HCT116 (cell line): Measurements from ENCODE around the gene IFITM1.

Experiments
- CBX3 ChIP-seq: IDR thresholded peaks from 2 replicates; pipeline ENCODE4 v1.6.1; 2012; ENCODE audit warnings: low read depth
- CEBPB ChIP-seq: IDR thresholded peaks from 2 replicates; pipeline ENCODE4 v1.6.1; 2012; ENCODE audit warnings: low read depth
- CTCF ChIP-seq, 3 experiments: fragments of 200-600 bp in 1 of 3; sonication (generic) in 1 of 3; IDR thresholded peaks in 2 of 3; conservative IDR thresholded peaks in 1 of 3; 2 replicates each; pipeline ENCODE4 v1.5.1; 2012 to 2017; ENCODE audit warnings: low read depth in 2 of 3, low read length in 2 of 3, antibody characterized with exemption in 1 of 3, borderline replicate concordance in 1 of 3, control low read depth in 1 of 3, mild to moderate bottlenecking in 1 of 3, mixed read lengths in 1 of 3, mixed run types in 1 of 3, moderate library complexity in 1 of 3; ENCODE audit not compliant: insufficient read depth in 1 of 3
- JUND ChIP-seq: IDR thresholded peaks from 2 replicates; pipeline ENCODE4 v1.6.1; 2012
- MAX ChIP-seq: IDR thresholded peaks from 2 replicates; pipeline ENCODE4 v1.6.1; 2012
- POLR2A ChIP-seq: IDR thresholded peaks from 2 replicates; pipeline ENCODE4 v1.7.0; 2011; ENCODE audit warnings: borderline replicate concordance; ENCODE audit not compliant: insufficient read depth, insufficient read length; ENCODE audit errors: extremely low read depth
- POLR2AphosphoS5 ChIP-seq: IDR thresholded peaks from 2 replicates; pipeline ENCODE4 v1.6.1; 2011; ENCODE audit warnings: mild to moderate bottlenecking, low read depth, low read length, moderate library complexity
- RAD21 ChIP-seq: IDR thresholded peaks from 2 replicates; pipeline ENCODE4 v1.6.1; 2012; ENCODE audit warnings: low read depth, mild to moderate bottlenecking
- REST ChIP-seq: IDR thresholded peaks from 2 replicates; pipeline ENCODE4 v1.6.1; 2012; ENCODE audit warnings: low read depth
- SIN3A ChIP-seq: IDR thresholded peaks from 2 replicates; pipeline ENCODE4 v1.6.1; 2012; ENCODE audit warnings: low read depth
- ZFX ChIP-seq: fragments of 450-650 bp; IDR thresholded peaks from 2 replicates; pipeline ENCODE4 v1.6.1; 2017
- ZNF274 ChIP-seq: fragments of 200-500 bp; sonication (Bioruptor generic); IDR thresholded peaks from 2 replicates; pipeline ENCODE4 v1.6.1; 2014; ENCODE audit warnings: mild to moderate bottlenecking, low read depth, low read length, inconsistent platforms

- TF ChIP-seq CTCF (IDR thresholded peaks at IDR 0.05 in 2 of 3, conservative IDR thresholded peaks at IDR 0.05 in 1 of 3; ENCODE audit: borderline replicate concordance in 1 of 3, insufficient read depth in 1 of 3, low read depth in 2 of 3, low read length in 2 of 3) (no peak), CEBPB (no peak), ZNF274 (no peak), RAD21 (no peak), CBX3 (no peak), POLR2A (no peak), REST (no peak), SIN3A (no peak), JUND (no peak), MAX (no peak), ZFX (no peak), POLR2AphosphoS5 (no peak)
These were observed 31.0 kb upstream of the IFITM1 start for GRCh38 chr11:282630-283360.
